Neuronal stem cell (in vitro differentiated cells): ENCODE data around the gene RRAS.

Experiments used
- DNase-seq: peaks from one replicate; pipeline ENCODE4 v3.0.0-alpha.2; 2013; ENCODE audit warnings: low spot score
- H2AFZ ChIP-seq: one replicate; pipeline ENCODE4 v1.6.1; 2013; ENCODE audit warnings: mild to moderate bottlenecking, low read length, inconsistent platforms
- H2AK5ac ChIP-seq: 2 replicates; pipeline ENCODE4 v1.6.1; 2013; ENCODE audit warnings: low read depth, mild to moderate bottlenecking, inconsistent platforms, low read length, moderate library complexity, mixed read lengths
- H2BK120ac ChIP-seq: 2 replicates; pipeline ENCODE4 v1.6.1; 2013; ENCODE audit warnings: low read depth, mild to moderate bottlenecking, inconsistent platforms, low read length, moderate library complexity, mixed read lengths
- H2BK12ac ChIP-seq: one replicate; pipeline ENCODE4 v1.6.1; 2013; ENCODE audit warnings: low read length, inconsistent platforms
- H2BK15ac ChIP-seq: 2 replicates; pipeline ENCODE4 v1.6.1; 2013; ENCODE audit warnings: mild to moderate bottlenecking, low read length, inconsistent platforms, mixed read lengths
- H2BK5ac ChIP-seq: one replicate; pipeline ENCODE4 v1.6.1; 2013; ENCODE audit warnings: inconsistent platforms, mild to moderate bottlenecking, low read length, moderate library complexity
- H3K14ac ChIP-seq: one replicate; pipeline ENCODE4 v1.6.1; 2013; ENCODE audit warnings: low read length, inconsistent platforms
- H3K18ac ChIP-seq: 2 replicates; pipeline ENCODE4 v1.6.1; 2013; ENCODE audit warnings: low read length, inconsistent platforms
- H3K23ac ChIP-seq: 2 replicates; pipeline ENCODE4 v1.6.1; 2013; ENCODE audit warnings: low read depth, mild to moderate bottlenecking, mixed read lengths, low read length, inconsistent platforms; ENCODE audit not compliant: poor library complexity
- H3K27ac ChIP-seq: replicated peaks from 3 replicates; pipeline ENCODE4 v1.5.1; 2013; ENCODE audit warnings: low read length, inconsistent platforms
- H3K27me3 ChIP-seq, 3 experiments: 2 replicates each; pipeline ENCODE4 v1.6.1; 2013; ENCODE audit warnings: low read length in 3 of 3, mild to moderate bottlenecking in 2 of 3, inconsistent platforms in 1 of 3, low read depth in 1 of 3, mixed read lengths in 1 of 3, moderate library complexity in 1 of 3; ENCODE audit not compliant: control insufficient read depth in 3 of 3, insufficient read depth in 3 of 3
- H3K36me3 ChIP-seq, 2 donors: replicated peaks in 1 of 2; 2 replicates each; pipeline ENCODE4 v1.6.1; 2013; ENCODE audit warnings: low read length in 2 of 2; ENCODE audit not compliant: control insufficient read depth in 2 of 2, insufficient read depth in 2 of 2
- H3K4ac ChIP-seq: 2 replicates; pipeline ENCODE4 v1.6.1; 2013; ENCODE audit warnings: inconsistent platforms, mild to moderate bottlenecking, low read length, moderate library complexity
- H3K4me1 ChIP-seq, 2 donors: 1 replicate in 1 of 2; 2 replicates in 1 of 2; pipeline ENCODE4 v1.6.1; 2013; ENCODE audit warnings: low read length in 2 of 2, low read depth in 1 of 2; ENCODE audit not compliant: control insufficient read depth in 2 of 2, insufficient read depth in 1 of 2
- H3K4me2 ChIP-seq: one replicate; pipeline ENCODE4 v1.6.1; 2013; ENCODE audit warnings: mild to moderate bottlenecking, low read length, inconsistent platforms; ENCODE audit not compliant: insufficient read depth, poor library complexity, severe bottlenecking
- H3K4me3 ChIP-seq, 2 donors: 2 replicates each; pipeline ENCODE4 v1.5.1; 2013; ENCODE audit warnings: low read length in 2 of 2, mild to moderate bottlenecking in 2 of 2, inconsistent platforms in 1 of 2, moderate library complexity in 1 of 2
- H3K79me1 ChIP-seq: one replicate; pipeline ENCODE4 v1.6.1; 2013; ENCODE audit warnings: low read depth, mild to moderate bottlenecking, inconsistent platforms, low read length, moderate library complexity
- H3K9ac ChIP-seq: one replicate; pipeline ENCODE4 v1.6.1; 2013; ENCODE audit warnings: mild to moderate bottlenecking, low read depth, low read length, inconsistent platforms; ENCODE audit not compliant: poor library complexity
- H3K9me3 ChIP-seq, 2 donors: replicated peaks in 1 of 2; 2 replicates each; pipeline versions ENCODE3 to v1.6.1; 2013; ENCODE audit warnings: low read length in 2 of 2, mild to moderate bottlenecking in 2 of 2, inconsistent platforms in 1 of 2, low read depth in 1 of 2, mixed read lengths in 1 of 2, moderate library complexity in 1 of 2; ENCODE audit not compliant: control insufficient read depth in 2 of 2, insufficient read depth in 1 of 2
- H4K8ac ChIP-seq: one replicate; pipeline ENCODE4 v1.6.1; 2013; ENCODE audit warnings: low read depth, mild to moderate bottlenecking, inconsistent platforms, low read length, moderate library complexity
- H4K91ac ChIP-seq: one replicate; pipeline ENCODE4 v1.6.1; 2013; ENCODE audit warnings: low read length, low read depth, mild to moderate bottlenecking, inconsistent platforms; ENCODE audit not compliant: poor library complexity
- WGBS, 2 donors: extraction: QIAGEN DNeasy Blood & Tissue Kit; methylation state at CpG; one replicate each; pipeline ENCODE4 v1.1.7; 2013; ENCODE audit warnings: missing lambda C conversion rate in 2 of 2, mixed read lengths in 1 of 2; ENCODE audit not compliant: insufficient read length in 2 of 2, insufficient replicate concordance in 1 of 2; ENCODE audit errors: extremely low coverage in 2 of 2; 5-methylcytosine and 5-hydroxymethylcytosine counted together

The RRAS gene

GRCh38 chr19:49667473-49667872 lies 27.5 kb upstream of the RRAS start:
- Histone ChIP-seq H4K91ac (no peak overlapping the region), H3K23ac (no peak overlapping the region), H2BK12ac (no peak overlapping the region), H2AK5ac (no peak overlapping the region), H3K9me3 (no peaks in the 10 kb centered on the region), H3K27me3 (no peaks in the 10 kb centered on the region), H2AFZ (no peak overlapping the region), H3K4ac (no peak overlapping the region), H3K36me3 (peaks cover 20 to 42% of the 10 kb centered on the region in 2 donors), H3K4me1 (peaks cover 3 to 15% of the 10 kb centered on the region in 2 donors), H3K4me3 (peak overlapping the region in 1 of 2 donors; percentile 7), H2BK120ac (no peak overlapping the region), H3K14ac (no peak overlapping the region), H3K9ac (no peak overlapping the region), H3K27ac (no peak overlapping the region), H3K79me1 (peaks cover 8% of the 10 kb centered on the region), H4K8ac (no peak overlapping the region), H2BK15ac (no peak overlapping the region), H3K4me2 (no peak overlapping the region), H3K18ac (no peak overlapping the region), H2BK5ac (no peak overlapping the region)
- no peak for DNase-seq
- no CpG with 5 or more reads among the region's 2 CpGs for WGBS, 2 donors

GRCh38 chr19:49666120-49666444 lies 26.1 kb upstream of the RRAS start:
- Histone ChIP-seq H3K4ac (no peak overlapping the region), H3K27me3 (no peaks in the 10 kb centered on the region), H4K8ac (no peak overlapping the region), H3K23ac (no peak overlapping the region), H2AK5ac (no peak overlapping the region), H2BK120ac (no peak overlapping the region), H3K36me3 (peaks cover 29 to 53% of the 10 kb centered on the region in 2 donors), H3K27ac (no peak overlapping the region), H3K9me3 (no peaks in the 10 kb centered on the region), H3K18ac (peak overlapping the region; percentile 68), H3K79me1 (peaks cover 8% of the 10 kb centered on the region), H3K4me1 (peaks cover 3 to 10% of the 10 kb centered on the region in 2 donors), H2BK12ac (no peak overlapping the region), H3K4me2 (peak overlapping the region; percentile 74), H3K14ac (no peak overlapping the region), H3K9ac (peak overlapping the region; percentile 37), H2BK5ac (no peak overlapping the region), H3K4me3 (peak overlapping the region; percentile 73 to 85), H2BK15ac (no peak overlapping the region), H2AFZ (peak overlapping the region; percentile 85), H4K91ac (no peak overlapping the region)
- no peak for DNase-seq
- WGBS, 2 donors: no CpG with 5 or more reads among the region's 9 CpGs

GRCh38 chr19:49665351-49666119 lies 25.6 kb upstream of the RRAS start, which contains the start of the genes BCL2L12 and IRF3:
BCL2L12 (plus strand) TSS chr19:49665933; CDS start chr19:49666693, 760 bp downstream.
IRF3 (minus strand) TSS chr19:49665857; CDS start chr19:49664838, 1,019 bp downstream.
- H2BK120ac ChIP-seq: no peak within 1 kb of the TSS
- H3K9me3 ChIP-seq: no peaks in the 10 kb centered on the region
- DNase-seq: peak; percentile 94
- peak within 1 kb of the TSS; percentile 85 for H2AFZ ChIP-seq
- peak within 1 kb of the TSS; percentile 73 to 87 for H3K4me3 ChIP-seq
- no peaks in the 10 kb centered on the region for H3K27me3 ChIP-seq
- no peak within 1 kb of the TSS for H3K14ac ChIP-seq
- no peak within 1 kb of the TSS for H4K91ac ChIP-seq
- H2BK12ac ChIP-seq: no peak within 1 kb of the TSS
- H3K4ac ChIP-seq: no peak within 1 kb of the TSS
- H3K9ac ChIP-seq: peak within 1 kb of the TSS; percentile 98
- no peak within 1 kb of the TSS for H4K8ac ChIP-seq
- H3K27ac ChIP-seq: peak within 1 kb of the TSS; percentile 74
- peaks cover 32 to 54% of the 10 kb centered on the region in 2 donors for H3K36me3 ChIP-seq
- no peak within 1 kb of the TSS for H2AK5ac ChIP-seq
- H2BK5ac ChIP-seq: no peak within 1 kb of the TSS
- WGBS, 2 donors: no CpG with 5 or more reads among the region's 50 CpGs
- H3K4me2 ChIP-seq: peak within 1 kb of the TSS; percentile 95
- peaks cover 8% of the 10 kb centered on the region for H3K79me1 ChIP-seq
- peak within 1 kb of the TSS; percentile 83 for H3K23ac ChIP-seq
- H3K4me1 ChIP-seq: peaks cover 3 to 10% of the 10 kb centered on the region in 2 donors
- H2BK15ac ChIP-seq: no peak within 1 kb of the TSS
- peak within 1 kb of the TSS; percentile 94 for H3K18ac ChIP-seq

- peaks cover 3 to 10% of the 10 kb centered on the region in 2 donors for H3K4me1 ChIP-seq
Observed at GRCh38 chr19:49665036-49665350, 25.1 kb upstream of the RRAS start.

More at GRCh38 chr19:49665036-49665350, 25.1 kb upstream of the RRAS start:
- H3K23ac ChIP-seq: no peak overlapping the region
- H3K79me1 ChIP-seq: peaks cover 8% of the 10 kb centered on the region
- H2AFZ ChIP-seq: peak overlapping the region; percentile 85
- no peak overlapping the region for H3K4ac ChIP-seq
- H2BK12ac ChIP-seq: no peak overlapping the region
- H3K4me3 ChIP-seq: peak overlapping the region; percentile 73 to 87
- H3K27ac ChIP-seq: no peak overlapping the region
- no peaks in the 10 kb centered on the region for H3K27me3 ChIP-seq
- H2BK5ac ChIP-seq: no peak overlapping the region
- H3K9ac ChIP-seq: peak overlapping the region; percentile 98
- H4K91ac ChIP-seq: no peak overlapping the region
- H3K18ac ChIP-seq: peak overlapping the region; percentile 94
- no peak overlapping the region for H2BK120ac ChIP-seq
- no CpG with 5 or more reads among the region's 7 CpGs for WGBS, 2 donors
- H3K14ac ChIP-seq: no peak overlapping the region
- no peak overlapping the region for H2BK15ac ChIP-seq
- H3K9me3 ChIP-seq: peaks cover 2 to 3% of the 10 kb centered on the region in 2 donors
- H3K4me2 ChIP-seq: peak overlapping the region; percentile 95
- H4K8ac ChIP-seq: no peak overlapping the region
- no peak for DNase-seq
- H3K36me3 ChIP-seq: peaks cover 34 to 56% of the 10 kb centered on the region in 2 donors
- H2AK5ac ChIP-seq: no peak overlapping the region
